CD4-positive, alpha-beta T cell (primary cell): ENCODE measurements around the gene NOS1. TPM values are rescaled to one million over a fixed set of nuclear protein-coding genes. Genes with fewer than 3 reads are reported as not detected.
"Not testable (repeated sequence)": the region's sequence is repeated elsewhere in the genome, so short reads cannot be mapped to it uniquely, and the experiment has no call there.

Experiments
- ATAC-seq: fragments of 200-7000 bp; cut with Tn5 transposase; one replicate; pipeline ENCODE4 v1.10.0; 2022; ENCODE audit warnings: mild to moderate bottlenecking; ENCODE audit not compliant: poor library complexity
- CTCF ChIA-PET: fragments of 350-600 bp; sonication (Branson Sonifier 250); formaldehyde crosslinking; loops from one replicate; lab custom pipeline; 2021; ENCODE audit warnings: antibody characterized with exemption, inconsistent platforms; lab: Charles Lee
- POLR2A ChIA-PET: fragments of 350-600 bp; sonication (Branson Sonifier 250); formaldehyde crosslinking; loops from one replicate; lab custom pipeline; 2021; ENCODE audit warnings: antibody characterized with exemption, inconsistent platforms; lab: Charles Lee
- DNase-seq, 14 experiments: peaks; one replicate each; pipeline ENCODE4 v3.0.0-alpha.2; 2013 to 2020; ENCODE audit warnings: mixed read lengths in 2 of 14
- H3K27ac ChIP-seq, 2 donors: one replicate each; pipeline versions ENCODE4 v1.5.1 to v1.7.0; 2013; ENCODE audit warnings: low read length in 2 of 2, low read depth in 1 of 2, mild to moderate bottlenecking in 1 of 2
- H3K27me3 ChIP-seq, 2 experiments: 1 replicate in 1 of 2; 2 replicates in 1 of 2; pipeline versions ENCODE4 v1.6.1 to v1.7.0; 2013; ENCODE audit warnings: low read length in 2 of 2, control low read depth in 1 of 2, mild to moderate bottlenecking in 1 of 2, moderate library complexity in 1 of 2; ENCODE audit not compliant: insufficient read depth in 2 of 2, control insufficient read depth in 1 of 2
- H3K36me3 ChIP-seq: one replicate; pipeline ENCODE4 v1.6.1; 2013; ENCODE audit warnings: low read length, control low read depth; ENCODE audit not compliant: insufficient read depth
- H3K4me1 ChIP-seq: one replicate; pipeline ENCODE4 v1.6.1; 2013; ENCODE audit warnings: low read length, control low read depth; ENCODE audit not compliant: insufficient read depth
- H3K4me3 ChIP-seq: one replicate; pipeline ENCODE4 v1.5.1; 2013; ENCODE audit warnings: mild to moderate bottlenecking, low read length, moderate library complexity
- H3K9me3 ChIP-seq, 2 experiments: 1 replicate in 1 of 2; 2 replicates in 1 of 2; pipeline versions ENCODE4 v1.6.1 to v1.7.0; 2013; ENCODE audit warnings: low read length in 2 of 2, mild to moderate bottlenecking in 2 of 2, control low read depth in 1 of 2, moderate library complexity in 1 of 2; ENCODE audit not compliant: control insufficient read depth in 1 of 2, insufficient read depth in 1 of 2
- H3K27ac Mint-ChIP-seq: one replicate; pipeline ENCODE4 v1.8.0; 2020; ENCODE audit warnings: mixed read lengths
- H3K27me3 Mint-ChIP-seq: one replicate; pipeline ENCODE4 v1.8.0; 2021; ENCODE audit warnings: mixed read lengths
- H3K36me3 Mint-ChIP-seq: one replicate; pipeline ENCODE4 v1.8.0; 2021; ENCODE audit warnings: low read depth, mixed read lengths
- H3K4me1 Mint-ChIP-seq: one replicate; pipeline ENCODE4 v1.8.0; 2021; ENCODE audit warnings: low read depth, mixed read lengths
- H3K4me3 Mint-ChIP-seq: one replicate; pipeline ENCODE4 v1.8.0; 2020; ENCODE audit warnings: mild to moderate bottlenecking, mixed read lengths
- H3K9me3 Mint-ChIP-seq: one replicate; pipeline ENCODE4 v1.8.0; 2020; ENCODE audit warnings: mixed read lengths
- CTCF ChIP-seq: fragments of 200-600 bp; IDR thresholded peaks from one replicate; pipeline ENCODE4 v1.8.0; 2022; ENCODE audit warnings: antibody characterized with exemption, mild to moderate bottlenecking
- intact Hi-C, 2 experiments: fragments of 100-400 bp; cut with DNase I in 1 of 2; cut with micrococcal nuclease in 1 of 2; formaldehyde crosslinking; loops; one replicate each; pipeline versions ENCODE4 v1.15.1 to v1.9.0; 2023 to 2025; cut with DNase I, micrococcal nuclease
- total RNA-seq, 174 experiments: library from RNA in 2 of 174; stranded (reverse) in 2 of 174; gene quantifications; one replicate each; pipeline ENCODE4 v1.2.3 and lab custom pipeline; 2021 to 2026

Gene NOS1
- total RNA-seq, 2 experiments from 2014 or later, result not detected

DNA sequence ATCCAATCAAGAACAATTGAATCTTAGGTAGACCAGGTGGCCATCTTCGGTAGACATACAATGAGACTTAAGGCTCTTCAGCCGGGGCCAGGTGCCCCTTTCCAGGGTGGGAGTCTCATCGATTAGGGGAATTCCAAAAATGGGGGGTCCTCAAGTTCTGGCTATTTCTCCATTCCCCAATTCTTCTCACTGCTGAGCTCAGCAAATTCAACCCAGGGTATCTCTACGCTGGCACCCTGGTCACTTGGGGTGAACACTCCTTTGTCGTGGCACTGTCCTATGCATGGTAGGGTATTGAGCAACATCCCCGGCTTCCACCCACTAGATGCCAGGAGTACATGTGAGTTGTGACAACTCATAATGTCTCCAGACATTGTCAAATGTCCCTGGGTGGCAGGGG, 136.2 kb downstream of the NOS1 start:
- DNase-seq, result no peak
- H3K4me3 ChIP-seq, result no peak overlapping the region
- Mint-ChIP-seq H3K4me1 (no peaks in the 10 kb centered on the region), H3K4me3 (no peak overlapping the region), H3K36me3 (no peaks in the 10 kb centered on the region), H3K27ac (no peak overlapping the region), H3K27me3 (peaks cover 18% of the 10 kb centered on the region), H3K9me3 (no peaks in the 10 kb centered on the region)
- H3K27me3 ChIP-seq, result peaks cover under 1 to 4% of the 10 kb centered on the region in 2 experiments
- H3K36me3 ChIP-seq, result no peaks in the 10 kb centered on the region
- CTCF ChIA-PET, result no interaction called here
- no peak for TF ChIP-seq CTCF
- no peaks in the 10 kb centered on the region for H3K4me1 ChIP-seq
- no peaks in the 10 kb centered on the region for H3K9me3 ChIP-seq
- POLR2A ChIA-PET, result no interaction called here
- ATAC-seq, result no peak
- no peak overlapping the region for H3K27ac ChIP-seq
- intact Hi-C loops, result no loop called here

DNA sequence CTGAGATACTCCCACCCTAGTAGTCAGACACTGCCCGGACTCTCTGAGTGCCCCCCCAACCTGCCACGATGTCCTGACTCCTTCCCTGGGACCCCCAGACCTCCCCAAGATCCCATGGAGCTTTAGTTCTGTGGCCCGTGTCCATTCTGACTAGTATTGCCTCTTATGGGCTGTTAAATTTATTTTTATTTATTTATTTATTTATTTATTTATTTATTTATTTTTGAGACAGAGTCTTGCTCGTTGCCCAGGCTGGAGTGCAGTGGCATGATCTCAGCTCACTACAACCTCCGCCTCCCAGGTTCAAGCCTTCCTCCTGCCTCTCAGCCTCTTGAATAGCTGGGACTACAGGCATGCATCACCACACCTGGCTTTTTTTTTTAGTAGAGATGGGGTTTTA, 140.5 kb downstream of the NOS1 start:
- DNase-seq, H3K27ac Mint-ChIP-seq, CTCF ChIA-PET, H3K9me3 ChIP-seq, H3K4me3 Mint-ChIP-seq, ATAC-seq, H3K36me3 Mint-ChIP-seq, H3K36me3 ChIP-seq, H3K9me3 Mint-ChIP-seq, H3K27me3 ChIP-seq, H3K4me1 Mint-ChIP-seq, intact Hi-C loops, H3K27ac ChIP-seq, H3K4me1 ChIP-seq, H3K4me3 ChIP-seq, POLR2A ChIA-PET: not testable (repeated sequence)
- H3K27me3 Mint-ChIP-seq, result peaks cover 19% of the 10 kb centered on the region

GRCh38 chr12:117218149-117218548, 143.3 kb downstream of the NOS1 start:
- H3K27me3 Mint-ChIP-seq, result peaks cover 19% of the 10 kb centered on the region

More at GRCh38 chr12:117218149-117218548, 143.3 kb downstream of the NOS1 start:
- H3K36me3 ChIP-seq, result no peaks in the 10 kb centered on the region
- ChIA-PET POLR2A (no interaction called here), CTCF (no interaction called here)
- Mint-ChIP-seq H3K9me3 (no peaks in the 10 kb centered on the region), H3K27ac (no peak overlapping the region), H3K4me1 (no peaks in the 10 kb centered on the region), H3K4me3 (no peak overlapping the region), H3K36me3 (no peaks in the 10 kb centered on the region)
- no peaks in the 10 kb centered on the region for H3K9me3 ChIP-seq
- intact Hi-C loops, result no loop called here
- H3K4me3 ChIP-seq, result no peak overlapping the region
- H3K27ac ChIP-seq, result no peak overlapping the region
- no peaks in the 10 kb centered on the region for H3K4me1 ChIP-seq
- DNase-seq (no peak), ATAC-seq (no peak)
- peaks cover 3 to 6% of the 10 kb centered on the region in 2 experiments for H3K27me3 ChIP-seq
- TF ChIP-seq CTCF, result no peak
